Esophagus muscularis mucosa (tissue), 4 donors: Measurements from ENCODE around the gene PAM. TPM values are rescaled to one million over a fixed set of nuclear protein-coding genes. Genes with fewer than 3 reads are reported as not detected.

Source experiments
- DNase-seq: peaks from one replicate; pipeline ENCODE4 v3.0.0-alpha.2; 2017; ENCODE audit errors: extremely low spot score
- H3K27ac ChIP-seq, 4 donors: fragments of 200-600 bp; sonication (generic); replicated peaks in 1 of 4; 1 replicate in 3 of 4; 2 replicates in 1 of 4; pipeline ENCODE4 v1.5.1; 2016 to 2019; ENCODE audit warnings: mild to moderate bottlenecking in 1 of 4
- H3K27me3 ChIP-seq, 4 donors: fragments of 200-600 bp; sonication (generic); one replicate each; pipeline versions ENCODE4 v1.5.1 to v1.6.0; 2016 to 2019
- H3K36me3 ChIP-seq, 4 donors: fragments of 200-600 bp; sonication (generic); one replicate each; pipeline ENCODE4 v1.5.1; 2016 to 2019
- H3K4me1 ChIP-seq, 4 donors: fragments of 200-600 bp; sonication (generic); one replicate each; pipeline ENCODE4 v1.5.1; 2016 to 2019
- H3K4me3 ChIP-seq, 4 donors: fragments of 200-600 bp; sonication (generic); 1 replicate in 2 of 4; 2 replicates in 2 of 4; pipeline ENCODE4 v1.5.1; 2016 to 2019; ENCODE audit warnings: mild to moderate bottlenecking in 4 of 4, moderate library complexity in 1 of 4
- H3K9me3 ChIP-seq, 4 donors: fragments of 200-600 bp; sonication (generic); 1 replicate in 3 of 4; 2 replicates in 1 of 4; pipeline ENCODE4 v1.5.1; 2016 to 2019
- EP300 ChIP-seq: sonication (generic); formaldehyde crosslinking; IDR thresholded peaks from one replicate; pipeline ENCODE4 v1.6.1; 2017; ENCODE audit warnings: antibody characterized with exemption
- POLR2A ChIP-seq: fragments of 450-650 bp; IDR thresholded peaks from one replicate; pipeline ENCODE4 v1.6.1; 2017; ENCODE audit warnings: antibody characterized with exemption, moderate library complexity, mild to moderate bottlenecking, low read depth
- POLR2AphosphoS5 ChIP-seq, 2 donors: sonication (generic); formaldehyde crosslinking; IDR thresholded peaks; one replicate each; pipeline ENCODE4 v1.6.1; 2017; ENCODE audit warnings: antibody characterized with exemption in 2 of 2
- WGBS: methylation state at CpG from one replicate; pipeline ENCODE4 v1.1.5; 2018; 5-methylcytosine and 5-hydroxymethylcytosine counted together
- intact Hi-C: fragments of 100-400 bp; cut with DNase I; formaldehyde crosslinking; loops from one replicate; pipeline ENCODE4 v1.15.1; 2023
- total RNA-seq, 4 donors: library from RNA; depleted of rRNA; stranded (reverse); fragments of >200 nt; gene quantifications; one replicate each; pipeline versions ENCODE4 v1.1.0 to v1.2.1, GENCODE V29; 2016
- TF ChIP-seq, protein P1 (sequence below), 3 experiments: fragments of 200-600 bp in 2 of 3; fragments of 450-650 bp in 1 of 3; sonication (generic) in 2 of 3; IDR thresholded peaks; one replicate each; pipeline ENCODE4 v1.5.1; 2017 to 2019; ENCODE audit warnings: antibody characterized with exemption in 3 of 3, mild to moderate bottlenecking in 2 of 3, moderate library complexity in 1 of 3

The PAM gene
- total RNA-seq, 4 donors from 2014 or later, result 212 to 250 (median 227) TPM

GRCh38 chr5:102777099-102777498, 22.0 kb downstream of the PAM start:
- intact Hi-C loops, result no loop called here
- no peaks in the 10 kb centered on the region for H3K36me3 ChIP-seq
- H3K27me3 ChIP-seq, result no peaks in the 10 kb centered on the region
- DNase-seq, result no peak
- no peak overlapping the region for H3K27ac ChIP-seq
- H3K9me3 ChIP-seq, result no peaks in the 10 kb centered on the region
- peaks cover 25 to 38% (median 29%) of the 10 kb centered on the region in 4 donors for H3K4me1 ChIP-seq
- no peak overlapping the region for H3K4me3 ChIP-seq
- TF ChIP-seq, protein P1, sequence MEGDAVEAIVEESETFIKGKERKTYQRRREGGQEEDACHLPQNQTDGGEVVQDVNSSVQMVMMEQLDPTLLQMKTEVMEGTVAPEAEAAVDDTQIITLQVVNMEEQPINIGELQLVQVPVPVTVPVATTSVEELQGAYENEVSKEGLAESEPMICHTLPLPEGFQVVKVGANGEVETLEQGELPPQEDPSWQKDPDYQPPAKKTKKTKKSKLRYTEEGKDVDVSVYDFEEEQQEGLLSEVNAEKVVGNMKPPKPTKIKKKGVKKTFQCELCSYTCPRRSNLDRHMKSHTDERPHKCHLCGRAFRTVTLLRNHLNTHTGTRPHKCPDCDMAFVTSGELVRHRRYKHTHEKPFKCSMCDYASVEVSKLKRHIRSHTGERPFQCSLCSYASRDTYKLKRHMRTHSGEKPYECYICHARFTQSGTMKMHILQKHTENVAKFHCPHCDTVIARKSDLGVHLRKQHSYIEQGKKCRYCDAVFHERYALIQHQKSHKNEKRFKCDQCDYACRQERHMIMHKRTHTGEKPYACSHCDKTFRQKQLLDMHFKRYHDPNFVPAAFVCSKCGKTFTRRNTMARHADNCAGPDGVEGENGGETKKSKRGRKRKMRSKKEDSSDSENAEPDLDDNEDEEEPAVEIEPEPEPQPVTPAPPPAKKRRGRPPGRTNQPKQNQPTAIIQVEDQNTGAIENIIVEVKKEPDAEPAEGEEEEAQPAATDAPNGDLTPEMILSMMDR (IDR thresholded peaks at IDR 0.05), result no peak
- TF ChIP-seq POLR2A (no peak), POLR2AphosphoS5 (IDR thresholded peaks at IDR 0.05) (no peak), EP300 (no peak)

DNA sequence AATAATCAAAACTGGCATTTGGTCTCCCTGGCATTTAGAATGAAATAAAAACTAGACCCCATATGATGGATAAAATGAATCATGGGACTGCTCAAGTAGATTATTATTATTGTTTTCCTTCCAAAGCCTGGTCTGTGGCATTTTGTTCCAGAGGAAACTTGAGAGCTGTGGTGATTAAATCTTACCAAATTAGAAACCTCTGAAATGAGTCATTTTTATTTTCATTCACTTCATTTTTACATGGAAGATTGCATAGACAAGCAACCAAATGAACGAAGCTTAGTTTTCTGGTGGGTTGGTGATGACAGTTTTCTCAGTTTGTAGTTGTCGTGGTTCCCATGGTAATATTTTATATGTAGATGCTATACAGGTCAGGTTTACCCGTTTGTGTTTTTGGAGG, 23.4 kb downstream of the PAM start:
- Histone ChIP-seq H3K4me1 (peaks cover 25 to 41% (median 32%) of the 10 kb centered on the region in 4 donors), H3K4me3 (no peak overlapping the region), H3K27ac (no peak overlapping the region), H3K9me3 (no peaks in the 10 kb centered on the region), H3K27me3 (no peaks in the 10 kb centered on the region), H3K36me3 (no peaks in the 10 kb centered on the region)
- WGBS, result 70% methylated on average over 3 of the region's 3 CpGs
- DNase-seq, result no peak
- intact Hi-C loops, result no loop called here
- TF ChIP-seq POLR2AphosphoS5 (IDR thresholded peaks at IDR 0.05), result no peak
- no peak for TF ChIP-seq POLR2A
- TF ChIP-seq EP300, result no peak
- TF ChIP-seq, protein P1 (IDR thresholded peaks at IDR 0.05), result no peak

GRCh38 chr5:102781359-102781758, 26.3 kb downstream of the PAM start:
- Histone ChIP-seq H3K4me1 (peaks cover 25 to 41% (median 32%) of the 10 kb centered on the region in 4 donors), H3K27ac (no peak overlapping the region), H3K9me3 (no peaks in the 10 kb centered on the region), H3K4me3 (no peak overlapping the region), H3K27me3 (no peaks in the 10 kb centered on the region), H3K36me3 (no peaks in the 10 kb centered on the region)
- TF ChIP-seq POLR2A (no peak), POLR2AphosphoS5 (IDR thresholded peaks at IDR 0.05) (no peak), EP300 (no peak)
- TF ChIP-seq, protein P1 (IDR thresholded peaks at IDR 0.05), result no peak
- intact Hi-C loops, result loop anchor here (2.0 to 10.0 kb wide), 3 partner anchors 86 to 333 kb away; no protein-coding TSS in a partner anchor
- no peak for DNase-seq

DNA sequence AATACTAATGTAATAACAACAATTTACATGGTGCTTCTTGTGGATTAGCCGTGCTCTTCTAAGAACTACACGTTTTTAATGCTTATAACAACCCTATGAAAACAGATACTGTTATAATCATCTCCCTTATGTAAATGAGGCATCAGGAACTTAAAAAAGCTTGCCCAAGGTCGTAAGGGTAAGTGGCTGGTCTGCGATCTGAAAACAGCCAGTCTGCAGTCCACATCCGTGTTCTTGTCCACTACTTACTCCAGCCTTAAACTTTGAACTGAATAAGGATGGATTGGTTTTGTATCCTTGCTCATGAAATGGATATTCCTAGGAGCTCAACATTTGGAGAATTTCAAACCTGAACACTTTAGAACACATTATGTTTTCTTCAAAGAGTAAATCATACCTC, 26.7 kb downstream of the PAM start:
- no peak for DNase-seq
- intact Hi-C loops, result loop anchor here (2.0 to 10.0 kb wide), 3 partner anchors 86 to 333 kb away; no protein-coding TSS in a partner anchor
- Histone ChIP-seq H3K27me3 (no peaks in the 10 kb centered on the region), H3K4me3 (no peak overlapping the region), H3K27ac (no peak overlapping the region), H3K36me3 (no peaks in the 10 kb centered on the region), H3K4me1 (peaks cover 25 to 41% (median 32%) of the 10 kb centered on the region in 4 donors), H3K9me3 (no peaks in the 10 kb centered on the region)
- 83% methylated on average over 5 of the region's 5 CpGs for WGBS
- TF ChIP-seq EP300, result no peak
- no peak for TF ChIP-seq POLR2AphosphoS5 (IDR thresholded peaks at IDR 0.05)
- TF ChIP-seq, protein P1 (IDR thresholded peaks at IDR 0.05), result no peak
- TF ChIP-seq POLR2A, result no peak
